GM19468 (cell line): ENCODE measurements around the gene BLNK.
"Not testable (repeated sequence)": the region's sequence is repeated elsewhere in the genome, so short reads cannot be mapped to it uniquely, and the experiment has no call there.

Experiments
- ATAC-seq: cut with Tn5 transposase; IDR thresholded peaks from one replicate; pipeline ENCODE4 v1.9.1; 2021; ENCODE audit warnings: mild to moderate bottlenecking, moderate library complexity, moderate number of reproducible peaks; ENCODE audit not compliant: unreplicated experiment; ENCODE audit errors: extremely low read depth

BLNK gene

DNA sequence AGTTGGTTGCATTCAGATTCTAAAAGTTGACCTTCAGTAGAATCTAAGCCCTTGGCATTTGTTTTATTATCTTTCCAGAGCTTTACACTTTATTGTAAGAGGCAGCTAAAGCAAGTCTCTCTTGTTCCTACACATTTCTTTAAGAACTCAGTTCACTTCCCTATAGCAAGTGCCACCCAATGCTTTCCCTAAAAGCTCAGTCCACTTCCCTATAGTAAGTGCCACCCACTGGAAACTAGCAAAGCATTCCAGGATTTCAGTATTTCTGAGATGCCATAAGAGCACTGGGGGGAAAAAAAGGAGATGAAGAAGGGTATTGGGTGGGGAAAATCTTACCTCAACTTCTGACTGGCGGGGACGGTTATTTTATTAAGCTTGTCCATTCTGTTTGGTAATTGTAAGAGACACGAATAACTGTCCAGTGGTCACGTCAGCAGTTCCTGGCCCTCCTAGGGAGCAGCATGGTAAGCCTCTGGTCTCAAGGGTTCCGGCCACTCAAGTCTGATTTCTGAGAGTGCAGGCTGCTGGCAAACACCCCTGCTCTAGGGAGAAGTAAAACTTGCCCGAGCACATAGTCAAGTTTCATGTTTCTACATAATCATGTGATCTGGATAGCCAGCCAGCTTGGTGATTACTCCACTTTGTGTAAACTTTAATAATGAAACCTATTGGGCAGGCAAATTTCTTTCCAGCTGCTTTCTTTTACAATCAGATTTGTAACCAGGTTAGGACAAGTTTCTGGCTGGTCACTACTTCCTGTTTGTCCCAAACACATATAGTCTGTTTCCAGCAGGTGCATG is at the start of gene BLNK:
BLNK (minus strand) TSS at position 554 of the 800 bp plus-strand sequence; CDS start at position 383, 171 bp downstream.
- peak; percentile 55 for ATAC-seq

GRCh38 chr10:96319754-96320474 is 48.5 kb upstream of the BLNK start:
- no peak for ATAC-seq

DNA sequence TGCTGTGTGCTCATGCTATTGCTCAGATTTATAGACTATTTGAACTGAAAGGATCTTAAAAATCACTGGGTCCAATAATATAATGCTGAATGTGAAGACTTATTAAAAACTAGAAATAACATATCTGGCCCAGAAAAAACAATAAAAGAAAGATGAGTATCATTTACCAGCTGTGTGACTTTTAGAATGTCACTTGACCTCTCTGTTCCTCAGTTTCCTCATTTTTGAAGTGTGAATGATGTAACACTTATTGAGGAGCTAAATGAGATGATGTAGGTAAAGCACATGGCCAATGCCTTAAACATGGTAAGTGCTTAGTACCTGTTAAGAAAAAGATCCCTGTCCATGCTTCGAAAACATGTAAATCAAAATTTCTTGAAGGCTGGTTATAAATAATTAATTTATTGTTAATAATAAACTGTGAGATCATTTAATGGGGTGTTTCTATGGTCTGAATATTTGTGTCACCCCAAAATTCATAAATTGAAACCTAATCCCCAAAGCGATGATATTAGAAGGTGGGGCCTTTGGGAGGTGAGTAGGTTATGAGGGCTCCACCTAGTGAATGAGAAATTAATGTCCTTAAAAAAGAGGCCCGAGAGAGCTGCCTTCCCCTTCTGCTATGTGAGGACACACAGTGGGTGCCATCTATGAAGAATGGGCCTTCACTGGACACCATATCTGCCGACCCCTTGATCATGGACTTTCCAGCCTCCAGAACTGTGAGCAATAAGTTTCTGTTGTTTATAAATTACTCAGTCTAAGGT is 45.9 kb upstream of the BLNK start:
- no peak for ATAC-seq

- ATAC-seq = no peak
Observed at GRCh38 chr10:96313344-96313743, 42.0 kb upstream of the BLNK start.

GRCh38 chr10:96311180-96311715 is 39.9 kb upstream of the BLNK start:
- ATAC-seq = no peak

DNA sequence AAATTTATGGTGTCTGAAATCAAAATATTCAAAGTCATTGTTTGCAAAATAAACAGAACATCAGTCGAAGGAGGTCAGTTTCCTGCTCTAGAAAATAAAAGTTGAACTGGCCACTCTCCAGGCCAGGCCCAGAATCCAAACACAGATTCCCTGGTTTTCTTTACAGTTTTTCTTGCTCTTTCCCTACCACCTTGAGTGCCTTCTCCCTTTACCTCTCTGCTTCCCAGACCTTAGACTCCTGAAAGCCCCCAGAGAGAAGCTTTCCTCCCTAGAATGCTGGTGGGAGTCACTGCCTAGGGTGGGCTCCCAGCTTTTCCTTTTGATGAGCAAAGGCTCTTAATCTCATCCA is 38.9 kb upstream of the BLNK start:
- ATAC-seq = no peak

- ATAC-seq = no peak
Observed at GRCh38 chr10:96309628-96310320, 38.4 kb upstream of the BLNK start.

GRCh38 chr10:96308854-96309253 is 37.5 kb upstream of the BLNK start:
- not testable (repeated sequence) for ATAC-seq

- ATAC-seq = no peak
Observed at GRCh38 chr10:96306516-96306915, 35.1 kb upstream of the BLNK start.

- ATAC-seq = no peak
Observed at GRCh38 chr10:96305019-96305418, 33.6 kb upstream of the BLNK start.

- no peak for ATAC-seq
Observed at GRCh38 chr10:96304230-96304629, 32.9 kb upstream of the BLNK start, which contains the start of gene DNTT. DNTT (plus strand) TSS chr10:96304434; CDS start chr10:96304498, 64 bp downstream.

GRCh38 chr10:96301616-96302015 is 30.2 kb upstream of the BLNK start:
- ATAC-seq = no peak

DNA sequence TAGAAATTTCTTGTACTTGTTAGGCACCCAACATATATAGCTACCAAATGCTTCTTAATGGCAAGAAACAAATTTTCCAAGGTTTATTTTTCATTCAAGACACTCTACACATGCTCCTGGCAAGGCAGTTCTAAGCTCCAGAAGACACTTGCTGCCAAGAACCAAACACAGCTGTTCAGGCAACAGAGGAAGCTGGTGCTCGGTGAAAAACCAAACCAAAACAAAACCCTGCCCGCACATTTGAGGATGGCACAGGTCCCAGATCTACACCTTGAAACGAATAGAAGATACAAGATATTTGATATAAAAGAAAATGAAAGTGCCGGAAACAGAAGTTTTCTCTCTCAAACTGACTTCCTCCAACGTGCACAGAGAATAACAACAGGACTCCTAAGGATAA is 28.0 kb upstream of the BLNK start:
- ATAC-seq = no peak

DNA sequence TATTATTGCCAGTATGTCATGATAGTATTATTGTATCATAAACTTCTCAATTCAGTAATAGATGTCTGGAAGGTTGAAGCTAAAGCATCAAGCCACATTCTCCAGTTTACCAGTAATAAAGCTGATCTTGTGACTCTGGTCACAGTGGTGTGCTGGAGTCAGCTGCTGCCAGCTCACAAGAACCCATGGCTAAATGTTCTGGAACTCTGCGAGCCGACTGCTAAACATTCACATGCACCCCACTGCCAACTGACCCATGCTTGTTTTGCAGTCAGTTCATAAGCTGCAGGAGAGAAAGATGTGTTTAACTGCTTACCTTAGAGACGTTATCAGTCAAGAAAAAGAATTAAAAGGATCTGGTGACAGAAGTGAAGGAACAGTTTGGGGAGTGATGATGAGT is 27.0 kb upstream of the BLNK start:
- ATAC-seq = no peak

DNA sequence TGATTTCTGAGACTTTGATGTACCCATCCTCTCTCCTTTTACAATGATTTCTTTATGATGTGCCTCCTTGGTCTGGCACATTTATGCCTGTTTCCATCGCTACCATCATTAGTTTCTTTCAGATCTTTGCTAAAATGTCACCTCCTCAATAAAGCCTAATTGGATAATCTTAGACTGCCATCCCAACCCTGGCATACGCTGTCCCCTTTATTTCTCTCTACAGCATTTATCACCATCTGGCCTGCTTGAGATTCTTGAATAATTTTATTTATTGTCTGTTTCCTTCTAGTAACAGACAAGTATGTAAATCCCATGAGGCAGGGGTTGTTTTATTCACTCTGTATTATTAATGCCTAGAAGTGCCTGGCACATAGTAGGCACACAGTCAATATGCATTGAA is 26.1 kb upstream of the BLNK start:
- ATAC-seq = no peak

GRCh38 chr10:96295475-96295874 is 24.1 kb upstream of the BLNK start:
- ATAC-seq = no peak

DNA sequence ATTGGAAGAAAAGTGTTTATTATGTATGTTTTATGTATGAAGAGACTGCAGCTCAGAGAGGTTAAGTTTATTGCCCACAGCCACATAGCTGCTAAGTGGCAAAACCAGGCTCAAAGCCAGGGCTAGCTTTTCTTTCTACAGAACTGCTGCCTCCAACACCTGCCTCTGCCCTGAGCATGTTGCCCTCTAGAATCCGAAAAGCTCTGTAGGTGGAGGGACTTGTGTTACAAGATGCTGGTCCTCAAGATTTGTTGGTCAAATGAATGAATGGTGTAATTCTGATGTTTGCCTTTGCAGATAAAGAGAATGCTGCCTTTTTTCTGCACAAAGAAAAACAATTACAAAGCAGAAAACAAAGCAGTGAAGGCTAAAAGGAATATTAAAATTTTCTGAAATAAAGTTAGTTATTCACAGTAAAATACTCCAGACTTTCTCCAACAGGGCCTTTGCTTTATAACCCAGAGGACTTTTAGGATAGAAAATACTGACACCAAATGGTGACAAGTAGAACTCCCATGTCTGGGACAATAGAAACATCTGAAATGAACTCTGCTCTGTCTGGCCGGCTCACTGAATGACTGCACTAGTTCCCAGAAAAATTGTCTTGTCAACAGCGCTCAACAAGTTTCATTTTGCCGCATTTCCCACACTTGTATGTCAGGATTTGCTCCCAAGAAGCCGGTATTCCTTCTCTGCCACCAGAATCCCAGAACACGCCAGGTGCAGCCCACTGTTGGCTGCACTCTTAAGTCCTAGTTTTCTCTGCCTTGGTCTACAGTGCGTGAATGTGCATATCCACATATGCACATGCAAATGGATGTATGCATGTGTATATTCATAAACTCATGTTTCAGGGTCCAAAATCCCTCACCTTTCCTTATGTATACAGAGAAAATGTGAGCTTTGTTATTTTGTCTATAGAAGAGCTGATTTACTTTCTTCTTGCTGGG is 21.9 kb upstream of the BLNK start:
- peak; percentile 31 for ATAC-seq

- ATAC-seq = no peak
Observed at GRCh38 chr10:96290368-96291133, 19.2 kb upstream of the BLNK start.
